Measurements from ENCODE around the gene SEC24B. TPM values are rescaled to one million over a fixed set of nuclear protein-coding genes. Genes with fewer than 3 reads are reported as not detected.

Gene SEC24B
- total RNA-seq, 4 donors from 2014 or later = 26.0 to 45.2 (median 37.3) TPM

- 80 to 86% methylated on average over 10 of the region's 10 CpGs for WGBS, 2 donors
- intact Hi-C loops (cut with DNase I; ENCODE audit: low total_unique reads) = no loop called here
- DNase-seq (ENCODE audit: low spot score in 2 of 2) = no peak
- TF ChIP-seq POLR2A (IDR thresholded peaks at IDR 0.05) (no peak), CTCF (IDR thresholded peaks at IDR 0.05) (no peak)
- no peak overlapping the region for H3K4me3 ChIP-seq (ENCODE audit: low read depth, poor library complexity, severe bottlenecking)
These were observed 37.9 kb upstream of the SEC24B start for GRCh38 chr4:109395694-109396093.

- intact Hi-C loops (cut with DNase I; ENCODE audit: low total_unique reads) = no loop called here
- TF ChIP-seq CTCF (IDR thresholded peaks at IDR 0.05) (no peak), POLR2A (IDR thresholded peaks at IDR 0.05) (no peak)
- WGBS, 2 donors = 91 to 97% methylated on average over 1 of the region's 1 CpG
- H3K4me3 ChIP-seq (ENCODE audit: low read depth, poor library complexity, severe bottlenecking) = no peak overlapping the region
- DNase-seq (ENCODE audit: low spot score in 2 of 2) = no peak
These were observed 34.7 kb upstream of the SEC24B start for GRCh38 chr4:109398928-109399327.

GRCh38 chr4:109406337-109406931 is 27.2 kb upstream of the SEC24B start:
- no peak for TF ChIP-seq CTCF (IDR thresholded peaks at IDR 0.05)
- H3K4me3 ChIP-seq (ENCODE audit: low read depth, poor library complexity, severe bottlenecking) = no peak overlapping the region
- no peak for DNase-seq (ENCODE audit: low spot score in 2 of 2)
- intact Hi-C loops (cut with DNase I; ENCODE audit: low total_unique reads) = loop anchor here (10.0 kb wide), 1 partner anchor 572 kb away; no protein-coding TSS in a partner anchor
- WGBS, 2 donors = 3 to 5% methylated on average over 2 of the region's 2 CpGs

GRCh38 chr4:109407027-109407737 is 26.4 kb upstream of the SEC24B start:
- intact Hi-C loops (cut with DNase I; ENCODE audit: low total_unique reads) = loop anchor here (10.0 kb wide), 1 partner anchor 572 kb away; no protein-coding TSS in a partner anchor
- DNase-seq (ENCODE audit: low spot score in 2 of 2) = no peak
- TF ChIP-seq POLR2A (IDR thresholded peaks at IDR 0.05) (no peak), CTCF (IDR thresholded peaks at IDR 0.05) (no peak)
- H3K4me3 ChIP-seq (ENCODE audit: low read depth, poor library complexity, severe bottlenecking) = no peak overlapping the region
- 89 to 92% methylated on average over 2 of the region's 2 CpGs for WGBS, 2 donors

GRCh38 chr4:109408711-109409110 is 24.9 kb upstream of the SEC24B start:
- DNase-seq (ENCODE audit: low spot score in 2 of 2) = no peak
- 83 to 85% methylated on average over 3 of the region's 3 CpGs for WGBS, 2 donors
- TF ChIP-seq CTCF (IDR thresholded peaks at IDR 0.05) (no peak), POLR2A (IDR thresholded peaks at IDR 0.05) (no peak)
- H3K4me3 ChIP-seq (ENCODE audit: low read depth, poor library complexity, severe bottlenecking) = no peak overlapping the region
- intact Hi-C loops (cut with DNase I; ENCODE audit: low total_unique reads) = loop anchor here (10.0 kb wide), 1 partner anchor 574 kb away; no protein-coding TSS in a partner anchor
